HG03097 (cell line): ENCODE measurements around the gene TIA1.
A peak's percentile ranks its signal among the peaks of the same experiment; 100 is the strongest.
"Not testable (repeated sequence)": the region's sequence is repeated elsewhere in the genome, so short reads cannot be mapped to it uniquely, and the experiment has no call there.

Source experiments
- ATAC-seq: cut with Tn5 transposase; IDR thresholded peaks from one replicate; pipeline ENCODE4 v1.9.1; 2021; ENCODE audit not compliant: unreplicated experiment, low FRiP score

Gene TIA1, protein sequence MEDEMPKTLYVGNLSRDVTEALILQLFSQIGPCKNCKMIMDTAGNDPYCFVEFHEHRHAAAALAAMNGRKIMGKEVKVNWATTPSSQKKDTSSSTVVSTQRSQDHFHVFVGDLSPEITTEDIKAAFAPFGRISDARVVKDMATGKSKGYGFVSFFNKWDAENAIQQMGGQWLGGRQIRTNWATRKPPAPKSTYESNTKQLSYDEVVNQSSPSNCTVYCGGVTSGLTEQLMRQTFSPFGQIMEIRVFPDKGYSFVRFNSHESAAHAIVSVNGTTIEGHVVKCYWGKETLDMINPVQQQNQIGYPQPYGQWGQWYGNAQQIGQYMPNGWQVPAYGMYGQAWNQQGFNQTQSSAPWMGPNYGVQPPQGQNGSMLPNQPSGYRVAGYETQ

DNA sequence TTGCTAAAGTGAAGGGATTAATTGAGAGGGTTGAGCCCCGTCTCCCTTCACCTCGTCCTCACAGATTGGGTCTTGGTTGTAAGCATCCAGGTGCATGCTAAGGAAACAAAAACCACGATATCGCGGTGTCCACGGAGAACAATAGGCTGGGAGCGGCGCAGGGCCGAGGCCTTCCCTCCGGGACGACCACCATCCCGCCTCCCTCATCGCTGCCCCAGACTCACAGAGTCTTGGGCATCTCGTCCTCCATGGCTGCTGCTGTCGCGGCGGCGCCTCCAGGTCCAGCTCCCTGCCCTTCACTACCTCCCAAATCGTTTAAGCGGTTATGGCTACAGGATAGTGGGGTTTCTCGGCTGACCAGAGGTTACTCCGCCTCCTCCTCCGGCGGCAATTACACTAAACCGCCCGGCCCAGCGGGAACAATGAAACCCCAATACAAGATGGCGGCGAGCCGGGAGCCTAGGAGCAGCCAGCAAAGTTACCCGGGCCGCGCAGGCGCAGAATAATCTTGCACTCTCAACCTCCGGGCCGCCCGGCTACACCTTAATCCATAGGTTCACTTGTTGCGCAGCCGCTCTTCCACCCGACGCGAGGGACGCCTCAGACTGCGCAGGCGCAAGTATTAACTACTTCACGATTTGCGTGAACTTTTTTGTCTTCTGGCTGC lies at the start of gene TIA1:
Gene TIA1 (minus strand): TSS at position 448 of the 667 bp plus-strand sequence. CDS start 198 bp downstream, at position 250.
- ATAC-seq: peak; percentile 94

DNA sequence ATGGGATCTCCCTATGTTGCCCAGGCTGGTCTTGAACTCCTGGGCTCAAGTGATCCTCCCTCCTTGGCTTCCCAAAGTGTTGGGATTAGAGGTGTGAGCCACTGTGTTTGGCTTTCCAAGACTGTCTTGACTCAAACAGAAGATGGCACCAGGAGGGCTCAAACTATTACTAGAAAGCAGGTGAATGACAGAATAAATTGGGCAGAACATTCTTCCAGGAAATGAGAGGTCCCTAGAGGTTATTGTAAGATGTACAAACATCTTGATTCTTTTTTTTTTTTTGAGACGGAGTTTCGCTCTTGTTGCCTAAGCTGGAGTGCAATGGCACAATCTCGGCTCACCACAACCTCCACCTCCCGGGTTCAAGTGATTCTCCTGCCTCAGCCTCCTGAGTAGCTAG lies 49.4 kb upstream of the TIA1 start:
- not testable (repeated sequence) for ATAC-seq

DNA sequence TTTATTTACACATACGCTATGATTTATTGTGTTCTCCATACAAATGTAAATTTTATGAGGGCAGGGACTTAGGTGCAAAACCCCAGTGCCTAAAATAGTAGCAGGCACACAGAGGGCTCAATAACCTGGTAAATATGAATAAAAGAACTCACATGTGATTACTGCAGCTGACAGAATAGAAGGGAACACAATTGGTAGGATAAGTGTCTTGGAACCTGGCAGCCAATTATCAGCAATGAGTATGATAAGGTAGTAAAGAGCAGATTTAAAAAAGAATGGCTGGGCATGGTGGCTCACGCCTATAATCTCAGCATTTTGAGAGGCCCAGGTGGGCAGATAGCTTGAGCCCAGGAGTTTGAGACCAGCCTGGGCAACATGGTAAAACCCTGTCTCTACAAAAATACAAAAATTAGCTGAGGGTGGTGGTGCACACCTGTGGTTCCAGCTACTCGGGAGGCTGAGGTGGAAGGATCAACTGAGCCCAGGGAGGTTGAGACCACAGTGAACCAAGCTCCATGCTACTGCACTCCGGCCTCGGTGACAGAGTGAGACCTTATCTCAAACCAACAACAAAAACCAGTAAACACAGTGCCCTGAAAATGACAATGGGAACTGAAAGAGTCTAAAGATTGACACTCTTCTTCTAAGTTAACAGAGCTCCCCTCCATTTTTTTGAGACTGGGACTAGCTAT lies 35.2 kb upstream of the TIA1 start:
- ATAC-seq: no peak

- ATAC-seq: no peak
Measured at GRCh38 chr2:70282439-70282838, 34.0 kb upstream of the TIA1 start.

GRCh38 chr2:70280242-70280798 lies 31.9 kb upstream of the TIA1 start:
- no peak for ATAC-seq

DNA sequence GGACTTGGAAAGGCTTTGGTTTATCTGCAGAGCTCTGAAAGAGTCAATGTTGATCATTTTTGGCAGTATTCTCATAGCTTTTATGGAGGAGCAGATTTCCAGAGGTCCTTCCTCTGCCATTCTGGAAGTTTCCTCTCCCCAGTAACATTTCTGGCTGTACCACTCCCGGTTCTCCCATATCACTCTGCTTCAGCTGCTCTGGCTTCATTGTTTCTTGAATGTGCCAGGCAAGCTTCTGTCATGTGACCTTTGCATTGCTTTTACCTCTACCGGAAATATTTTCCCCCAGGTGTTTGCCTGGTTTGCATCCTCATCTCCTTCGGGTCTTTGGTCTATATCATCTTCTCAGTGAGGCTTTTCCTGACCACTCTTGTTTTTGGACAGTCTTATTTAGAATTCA lies 21.9 kb upstream of the TIA1 start:
- ATAC-seq: no peak

- ATAC-seq: not testable (repeated sequence)
Measured at GRCh38 chr2:70269422-70270302, 21.2 kb upstream of the TIA1 start.

DNA sequence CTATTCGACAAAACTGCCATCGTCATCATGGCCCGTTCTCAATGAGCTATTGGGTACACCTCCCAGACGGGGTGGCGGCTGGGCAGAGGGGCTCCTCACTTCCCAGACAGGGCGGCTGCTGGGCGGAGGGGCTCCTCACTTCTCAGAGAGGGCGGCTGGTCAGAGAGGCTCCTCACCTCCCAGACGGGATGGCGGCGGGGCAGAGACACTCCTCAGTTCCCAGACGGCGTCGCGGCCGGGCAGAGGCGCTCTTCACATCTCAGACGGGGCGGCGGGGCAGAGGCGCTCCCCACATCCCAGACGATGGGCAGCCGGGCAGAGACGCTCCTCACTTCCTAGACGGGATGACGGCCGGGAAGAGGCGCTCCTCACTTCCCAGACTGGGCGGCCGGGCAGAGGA lies 18.5 kb upstream of the TIA1 start:
- not testable (repeated sequence) for ATAC-seq

GRCh38 chr2:70261501-70261900 lies 13.1 kb upstream of the TIA1 start:
- ATAC-seq: no peak

DNA sequence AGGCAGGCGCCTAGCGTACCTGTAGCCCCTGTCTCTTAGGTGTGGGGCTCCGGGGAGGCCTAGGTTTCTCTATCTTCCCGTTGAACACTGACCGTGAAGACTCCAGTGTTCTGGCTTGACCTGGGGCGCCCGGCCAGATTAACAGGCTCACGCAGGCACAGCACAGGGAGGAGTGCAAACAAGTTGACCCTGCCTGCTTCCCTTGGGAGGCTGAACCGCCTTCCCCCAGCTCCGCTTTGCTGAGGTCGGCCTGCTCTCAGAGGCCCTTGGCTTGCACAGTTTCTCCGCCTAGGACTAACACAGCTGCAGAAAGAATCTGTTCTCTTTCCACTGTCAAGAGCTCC lies 10.1 kb upstream of the TIA1 start:
- peak; percentile 10 for ATAC-seq

- no peak for ATAC-seq
Measured at GRCh38 chr2:70255637-70256314, 7.3 kb upstream of the TIA1 start.

- ATAC-seq: no peak
Measured at GRCh38 chr2:70250434-70250833, 2.0 kb upstream of the TIA1 start.

GRCh38 chr2:70247364-70248180 lies 856 bp downstream of the TIA1 start:
- no peak for ATAC-seq

DNA sequence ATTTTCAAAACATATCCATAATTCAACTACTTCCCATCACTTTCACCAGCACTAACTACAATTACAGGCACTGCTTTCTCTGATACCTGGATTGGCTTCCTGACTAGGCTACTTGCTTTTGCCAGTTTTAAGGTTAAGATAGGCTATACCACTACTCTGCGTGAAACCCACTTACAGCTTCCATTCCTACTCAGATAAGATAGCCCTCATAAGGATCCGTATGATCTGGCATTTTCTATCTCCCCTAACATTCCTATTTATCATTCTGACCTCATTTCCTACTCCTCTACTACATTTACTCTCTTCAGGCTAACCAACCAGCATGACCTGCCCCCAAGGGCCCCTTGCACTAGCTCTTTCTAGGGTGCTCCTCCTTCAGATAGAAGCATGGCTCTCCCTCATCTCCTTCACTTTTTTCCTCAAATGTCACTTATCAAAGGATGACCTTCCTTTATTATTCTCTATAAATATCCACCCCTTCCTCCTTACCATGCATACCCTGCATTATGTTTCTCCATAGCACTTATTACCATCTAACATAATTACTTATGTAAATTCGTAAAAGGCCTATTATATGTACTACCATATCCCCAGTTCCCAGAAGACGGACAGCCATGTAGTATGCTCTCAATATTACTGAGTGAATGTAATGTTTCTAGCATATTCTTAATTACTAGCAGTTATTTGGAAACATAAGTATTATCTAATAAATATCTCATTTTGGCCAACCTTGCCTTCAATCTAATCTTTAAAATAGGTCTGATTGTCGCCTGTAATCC lies 4.4 kb downstream of the TIA1 start:
- no peak for ATAC-seq

DNA sequence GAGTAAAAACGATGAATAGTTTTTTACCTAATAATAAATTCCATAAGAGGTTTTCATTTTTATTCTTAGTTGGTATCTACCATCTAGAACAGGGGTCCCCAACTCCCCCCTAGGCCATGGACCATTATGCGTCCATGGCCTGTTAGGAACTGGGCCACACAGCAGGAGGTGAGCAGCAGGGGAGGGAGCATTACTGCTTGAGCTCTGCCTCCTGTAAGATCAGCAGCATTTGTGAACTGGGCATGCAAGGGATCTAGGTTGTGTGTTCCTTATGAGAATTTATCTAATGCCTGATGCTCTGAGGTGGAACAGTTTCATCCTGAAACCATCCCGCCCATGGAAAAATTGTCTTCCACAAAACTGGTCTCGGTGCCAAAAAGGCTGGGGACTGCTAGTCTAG lies 5.9 kb downstream of the TIA1 start:
- no peak for ATAC-seq

- ATAC-seq: no peak
Measured at GRCh38 chr2:70241340-70241739, 7.1 kb downstream of the TIA1 start.

GRCh38 chr2:70240599-70240998 lies 7.8 kb downstream of the TIA1 start:
- ATAC-seq: no peak

DNA sequence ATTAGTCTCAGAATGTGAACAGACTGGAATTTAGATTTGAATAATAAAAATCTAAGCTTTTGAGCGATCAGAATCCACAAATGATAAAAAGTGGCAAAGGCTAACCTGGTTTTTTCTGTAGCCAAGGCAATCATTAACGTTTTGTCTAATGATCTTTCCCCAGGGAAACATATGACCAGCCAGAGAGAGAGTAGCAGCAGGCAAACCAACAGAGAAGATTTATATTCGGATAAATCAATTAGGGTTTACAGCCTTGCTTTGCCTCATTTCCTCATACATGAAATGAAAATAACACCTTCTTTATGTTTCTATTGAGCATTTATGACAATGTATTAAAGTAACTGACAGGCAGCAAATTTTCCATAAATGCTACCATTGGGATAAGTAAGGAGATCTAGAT lies 14.5 kb downstream of the TIA1 start:
- no peak for ATAC-seq
